ENCODE results near the gene KLHL17. TPM values are rescaled to one million over a fixed set of nuclear protein-coding genes. Genes with fewer than 3 reads are reported as not detected.
A peak's percentile ranks its signal among the peaks of the same experiment; 100 is the strongest.

Gene KLHL17
- total and polyA plus RNA-seq, 9 of the 15 experiments (the other 6 are each of a cell fraction or from before 2014, with no cell fraction given), result 0.14 to 84.8 (median 13.0) TPM

DNA sequence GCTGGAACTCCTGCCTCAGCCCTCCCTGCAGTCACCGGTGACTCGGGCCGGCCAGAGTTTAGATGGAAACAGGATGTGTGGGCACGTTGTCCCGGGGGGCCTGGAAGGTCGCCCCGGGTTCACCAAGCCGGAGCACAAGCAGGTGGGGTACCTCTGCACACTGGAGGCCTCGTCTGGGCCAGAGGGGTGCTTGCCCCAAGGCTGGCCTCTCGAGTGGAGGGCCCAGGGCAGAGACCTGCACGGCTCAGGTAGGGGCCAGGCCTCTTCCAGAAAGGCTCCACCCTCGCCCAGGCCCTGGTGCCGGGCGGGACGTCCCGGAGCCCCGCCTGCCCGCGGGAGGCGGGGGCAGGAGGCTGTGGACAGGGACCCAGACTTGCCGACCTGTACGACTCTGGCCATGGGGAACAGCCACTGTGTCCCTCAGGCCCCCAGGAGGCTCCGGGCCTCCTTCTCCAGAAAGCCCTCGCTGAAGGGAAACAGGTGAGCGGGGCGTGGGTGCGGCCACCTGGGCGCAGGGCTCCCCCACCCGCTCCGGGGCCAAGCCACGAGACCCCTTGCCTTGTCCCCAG lies 5.8 kb downstream of the KLHL17 start, which contains the start of gene PLEKHN1 (continued):
- TF ChIP-seq KDM5B (IDR thresholded peaks at IDR 0.05; ENCODE audit: insufficient replicate concordance, low read depth, low read length), result peak; percentile 46
- TF ChIP-seq, protein P1, sequence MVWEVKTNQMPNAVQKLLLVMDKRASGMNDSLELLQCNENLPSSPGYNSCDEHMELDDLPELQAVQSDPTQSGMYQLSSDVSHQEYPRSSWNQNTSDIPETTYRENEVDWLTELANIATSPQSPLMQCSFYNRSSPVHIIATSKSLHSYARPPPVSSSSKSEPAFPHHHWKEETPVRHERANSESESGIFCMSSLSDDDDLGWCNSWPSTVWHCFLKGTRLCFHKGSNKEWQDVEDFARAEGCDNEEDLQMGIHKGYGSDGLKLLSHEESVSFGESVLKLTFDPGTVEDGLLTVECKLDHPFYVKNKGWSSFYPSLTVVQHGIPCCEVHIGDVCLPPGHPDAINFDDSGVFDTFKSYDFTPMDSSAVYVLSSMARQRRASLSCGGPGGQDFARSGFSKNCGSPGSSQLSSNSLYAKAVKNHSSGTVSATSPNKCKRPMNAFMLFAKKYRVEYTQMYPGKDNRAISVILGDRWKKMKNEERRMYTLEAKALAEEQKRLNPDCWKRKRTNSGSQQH (CRISPR knock-in tag; IDR thresholded peaks at IDR 0.05), result 0 out of 2 replicates have a peak, but pooled peaks have one; percentile 41
- TF ChIP-seq NONO (IDR thresholded peaks at IDR 0.05; ENCODE audit: low read depth in 2 of 2, low read length in 1 of 2), result peak in 1 of 2 experiments; percentile 58; a peak in 1 of 4 replicates
- TF ChIP-seq, protein P2, sequence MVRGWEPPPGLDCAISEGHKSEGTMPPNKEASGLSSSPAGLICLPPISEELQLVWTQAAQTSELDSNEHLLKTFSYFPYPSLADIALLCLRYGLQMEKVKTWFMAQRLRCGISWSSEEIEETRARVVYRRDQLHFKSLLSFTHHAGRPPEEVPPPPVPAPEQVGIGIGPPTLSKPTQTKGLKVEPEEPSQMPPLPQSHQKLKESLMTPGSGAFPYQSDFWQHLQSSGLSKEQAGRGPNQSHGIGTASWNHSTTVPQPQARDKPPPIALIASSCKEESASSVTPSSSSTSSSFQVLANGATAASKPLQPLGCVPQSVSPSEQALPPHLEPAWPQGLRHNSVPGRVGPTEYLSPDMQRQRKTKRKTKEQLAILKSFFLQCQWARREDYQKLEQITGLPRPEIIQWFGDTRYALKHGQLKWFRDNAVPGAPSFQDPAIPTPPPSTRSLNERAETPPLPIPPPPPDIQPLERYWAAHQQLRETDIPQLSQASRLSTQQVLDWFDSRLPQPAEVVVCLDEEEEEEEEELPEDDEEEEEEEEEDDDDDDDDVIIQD (CRISPR knock-in tag; IDR thresholded peaks at IDR 0.05), result no peak
- no peak for TF ChIP-seq PURB (CRISPR knock-in tag; IDR thresholded peaks at IDR 0.05; ENCODE audit: low read depth)
- no peak for TF ChIP-seq GTF2A2 (tag; IDR thresholded peaks at IDR 0.05)
- TF ChIP-seq FIP1L1 (IDR thresholded peaks at IDR 0.05; ENCODE audit: low read depth, low read length, poor library complexity, severe bottlenecking), result no peak
- no peak for TF ChIP-seq L3MBTL2 (IDR thresholded peaks at IDR 0.05)
- TF ChIP-seq GABPA (tag; conservative IDR thresholded peaks at IDR 0.05; ENCODE audit: low read depth), result peak; percentile 68
